ENCODE data around the gene GNB1L. TPM values are rescaled to one million over a fixed set of nuclear protein-coding genes. Genes with fewer than 3 reads are reported as not detected.

GNB1L gene
- total and polyA plus RNA-seq, 10 of the 15 experiments (the other 5 are each of a cell fraction or from before 2014, with no cell fraction given), result 0.21 to 19.4 (median 6.8) TPM

DNA sequence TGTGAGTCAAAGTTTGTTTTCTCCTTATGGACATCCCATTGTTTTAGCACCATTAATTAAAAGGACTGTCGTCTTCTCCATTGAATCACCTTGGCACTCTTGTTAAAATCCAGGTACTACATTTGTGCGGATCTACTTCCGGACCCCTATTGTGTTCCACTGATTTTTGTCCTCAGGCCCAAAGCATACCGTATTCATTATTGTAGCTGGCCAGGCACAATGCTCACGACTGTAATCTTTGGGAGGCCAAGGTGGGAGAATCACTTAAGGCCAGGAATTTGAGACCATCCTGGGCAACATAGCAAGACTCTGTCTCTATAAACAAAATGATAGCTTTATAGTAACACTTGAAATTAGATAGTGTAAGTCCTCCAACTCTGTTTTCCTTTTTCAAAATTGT lies 8.9 kb upstream of the GNB1L start:
- no TSS peak for BruUV-seq (replicated peaks)
- intact Hi-C loops (cut with micrococcal nuclease; ENCODE audit: unreplicated experiment), result no loop called here
- Histone ChIP-seq H3K9me3 (replicated peaks; ENCODE audit: control insufficient read depth, insufficient read depth, low read length) (no peaks in the 10 kb centered on the region), H2AFZ (ENCODE audit: control insufficient read depth, low read depth, low read length) (no peak overlapping the region), H3K4me2 (ENCODE audit: control insufficient read depth, insufficient read depth) (no peak overlapping the region), H3K4me3 (no peak overlapping the region), H3K79me2 (ENCODE audit: control insufficient read depth, insufficient read depth, low read length) (no peaks in the 10 kb centered on the region), H3K4me1 (ENCODE audit: control insufficient read depth, insufficient read depth, low read length) (no peaks in the 10 kb centered on the region), H4K20me1 (ENCODE audit: control insufficient read depth, insufficient read depth) (no peaks in the 10 kb centered on the region), H3K27me3 (replicated peaks in 1 of 2; ENCODE audit: control insufficient read depth in 2 of 2, insufficient read depth in 2 of 2, low read length in 1 of 2) (no peaks in the 10 kb centered on the region), H3K9ac (ENCODE audit: control insufficient read depth, insufficient read depth, low read length) (no peak overlapping the region), H3K27ac (ENCODE audit: control insufficient read depth, insufficient read depth) (no peak overlapping the region), H3K36me3 (ENCODE audit: control insufficient read depth in 2 of 2, insufficient read depth in 2 of 2, low read length in 1 of 2) (no peaks in the 10 kb centered on the region)
- ChIA-PET SMC1A (ENCODE audit: uncharacterized antibody, unreplicated experiment) (interaction anchor here (0.5 to 1.7 kb wide), 2 partner anchors 8 to 73 kb away, joined by 3 to 9 read pairs; no protein-coding TSS in a partner anchor), CTCF (no interaction called here), RAD21 (ENCODE audit: unreplicated experiment) (no interaction called here), POLR2A (no interaction called here)
- ATAC-seq (no peak), DNase-seq (ENCODE audit: low read depth, low spot score) (no peak), FAIRE-seq (no peak)
- TF ChIP-seq RBBP5 (conservative IDR thresholded peaks at IDR 0.05) (no peak), TCF12 (IDR thresholded peaks at IDR 0.05; ENCODE audit: low read depth, low read length) (no peak), FOXK2 (IDR thresholded peaks at IDR 0.05) (no peak), SMARCA5 (IDR thresholded peaks at IDR 0.05) (no peak), POLR2AphosphoS5 (IDR thresholded peaks at IDR 0.05; ENCODE audit: low read length) (no peak), ZNF622 (IDR thresholded peaks at IDR 0.05) (no peak), CHD2 (IDR thresholded peaks at IDR 0.05; ENCODE audit: borderline replicate concordance, low read depth, low read length) (no peak), BACH1 (IDR thresholded peaks at IDR 0.05; ENCODE audit: borderline replicate concordance) (no peak), NFXL1 (IDR thresholded peaks at IDR 0.05; ENCODE audit: borderline replicate concordance) (no peak), CREB1 (IDR thresholded peaks at IDR 0.05; ENCODE audit: low read depth) (no peak), SRF (IDR thresholded peaks at IDR 0.05; ENCODE audit: low read depth in 2 of 2, low read length in 2 of 2) (no peak)
- in situ Hi-C loops (cut with MboI), result no loop called here
- 98% methylated on average over 5 of the region's 5 CpGs for WGBS (ENCODE audit: insufficient coverage, insufficient replicate concordance, low lambda C conversion rate, missing lambda C conversion rate)

Measured in GM12878 (cell line).